Measurements from ENCODE around the gene MRAP.

- TF ChIP-seq CTCF (conservative IDR thresholded peaks at IDR 0.05 in 1 of 2, IDR thresholded peaks at IDR 0.05 in 1 of 2; ENCODE audit: low read depth in 1 of 2, low read length in 2 of 2) (no peak), EZH2 (IDR thresholded peaks at IDR 0.05; ENCODE audit: low read length, missing control alignments) (no peak)
Observed at GRCh38 chr21:32351428-32351827, 52.8 kb downstream of the MRAP start.

Data from fibroblast of lung (primary cell).